Activated naive CD4-positive, alpha-beta T cell treated with anti-CD3 and anti-CD28 coated beads for 36 hours (primary cell): ENCODE measurements around the gene FAHD1. TPM values are rescaled to one million over a fixed set of nuclear protein-coding genes. Genes with fewer than 3 reads are reported as not detected.

ENCODE experiments used
- CTCF ChIA-PET: fragments of 350-600 bp; sonication (Branson Sonifier 250); formaldehyde crosslinking; loops from one replicate; lab custom pipeline; 2021; ENCODE audit warnings: antibody characterized with exemption; lab: Charles Lee
- DNase-seq: peaks from one replicate; pipeline ENCODE4 v3.0.0-alpha.2; 2020
- H3K27ac Mint-ChIP-seq: one replicate; pipeline ENCODE4 v1.8.0; 2021; ENCODE audit warnings: mild to moderate bottlenecking, mixed read lengths
- H3K27me3 Mint-ChIP-seq: one replicate; pipeline ENCODE4 v1.8.0; 2021; ENCODE audit warnings: low read depth, mixed read lengths
- H3K36me3 Mint-ChIP-seq: one replicate; pipeline ENCODE4 v1.8.0; 2021; ENCODE audit warnings: low read depth, mixed read lengths
- H3K4me1 Mint-ChIP-seq: one replicate; pipeline ENCODE4 v1.8.0; 2021; ENCODE audit warnings: low read depth, mixed read lengths
- H3K4me3 Mint-ChIP-seq: one replicate; pipeline ENCODE4 v1.8.0; 2021; ENCODE audit warnings: mild to moderate bottlenecking, moderate library complexity, mixed read lengths
- H3K9me3 Mint-ChIP-seq: one replicate; pipeline ENCODE4 v1.8.0; 2021; ENCODE audit warnings: mixed read lengths
- intact Hi-C: fragments of 100-400 bp; cut with micrococcal nuclease; formaldehyde crosslinking; loops from one replicate; pipeline ENCODE4 v1.15.1; 2023
- total RNA-seq, 2 experiments: library from RNA; stranded (reverse); gene quantifications; one replicate each; pipeline ENCODE4 v1.2.3, GENCODE V29; 2021

The FAHD1 gene
- 1 to 10 TPM; 6.0 to 7.3 TPM for total RNA-seq

DNA sequence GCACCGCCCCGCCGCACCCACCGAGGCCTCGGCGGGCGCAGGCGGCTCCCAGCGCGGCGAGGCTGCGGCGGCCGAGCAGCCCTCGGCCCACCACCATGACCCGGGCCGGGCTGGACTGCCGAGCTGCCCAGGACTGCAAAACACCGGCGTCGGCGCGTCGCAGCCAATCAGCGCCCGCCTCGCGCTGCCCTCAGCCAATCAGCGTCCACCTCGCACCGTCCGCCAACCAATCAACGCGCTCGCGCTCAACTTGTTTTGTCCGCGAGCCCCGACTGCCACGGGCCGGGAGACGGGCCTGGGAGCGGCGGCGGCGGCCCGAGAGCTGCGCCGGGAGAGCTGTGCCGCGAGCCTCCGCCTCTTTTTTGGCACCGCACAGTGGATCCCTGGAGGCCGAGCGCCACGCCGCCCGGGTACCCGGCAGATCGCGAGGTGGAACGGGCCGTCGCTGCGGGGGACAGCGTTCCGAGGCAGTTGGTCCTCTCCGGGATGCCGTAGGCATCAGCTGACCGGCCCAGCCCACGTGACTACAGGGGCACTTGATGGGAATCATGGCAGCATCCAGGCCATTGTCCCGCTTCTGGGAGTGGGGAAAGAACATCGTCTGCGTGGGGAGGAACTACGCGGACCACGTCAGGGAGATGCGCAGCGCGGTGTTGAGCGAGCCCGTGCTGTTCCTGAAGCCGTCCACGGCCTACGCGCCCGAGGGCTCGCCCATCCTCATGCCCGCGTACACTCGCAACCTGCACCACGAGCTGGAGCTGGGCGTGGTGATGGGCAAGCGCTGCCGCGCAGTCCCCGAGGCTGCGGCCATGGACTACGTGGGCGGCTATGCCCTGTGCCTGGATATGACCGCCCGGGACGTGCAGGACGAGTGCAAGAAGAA is at the start of gene FAHD1, which contains the start of gene HAGH:
Gene FAHD1, plus strand, starts transcription at position 516 of the 883 bp plus-strand sequence. Its CDS starts 33 bp downstream, at position 549.
Gene HAGH, minus strand, starts transcription at position 135 of the 883 bp plus-strand sequence. Its CDS starts 38 bp downstream, at position 97.
- CTCF ChIA-PET, result interaction anchor here (0.6 to 1.0 kb wide), 3 partner anchors 11 to 37 kb away, joined by 3 read pairs; no protein-coding TSS in a partner anchor
- DNase-seq, result peak; percentile 92
- H3K4me1 Mint-ChIP-seq, result peaks cover 50% of the 10 kb centered on the region
- peak within 1 kb of the TSS; percentile 78 for H3K27ac Mint-ChIP-seq
- peaks cover 1% of the 10 kb centered on the region for H3K36me3 Mint-ChIP-seq
- peak within 1 kb of the TSS; percentile 91 for H3K4me3 Mint-ChIP-seq
- H3K27me3 Mint-ChIP-seq, result no peaks in the 10 kb centered on the region
- no peaks in the 10 kb centered on the region for H3K9me3 Mint-ChIP-seq
- intact Hi-C loops, result loop anchor here (1.0 to 2.0 kb wide), 3 partner anchors 28 to 149 kb away; partner anchors contain the start of genes EME2, JPT2 and MRPS34

DNA sequence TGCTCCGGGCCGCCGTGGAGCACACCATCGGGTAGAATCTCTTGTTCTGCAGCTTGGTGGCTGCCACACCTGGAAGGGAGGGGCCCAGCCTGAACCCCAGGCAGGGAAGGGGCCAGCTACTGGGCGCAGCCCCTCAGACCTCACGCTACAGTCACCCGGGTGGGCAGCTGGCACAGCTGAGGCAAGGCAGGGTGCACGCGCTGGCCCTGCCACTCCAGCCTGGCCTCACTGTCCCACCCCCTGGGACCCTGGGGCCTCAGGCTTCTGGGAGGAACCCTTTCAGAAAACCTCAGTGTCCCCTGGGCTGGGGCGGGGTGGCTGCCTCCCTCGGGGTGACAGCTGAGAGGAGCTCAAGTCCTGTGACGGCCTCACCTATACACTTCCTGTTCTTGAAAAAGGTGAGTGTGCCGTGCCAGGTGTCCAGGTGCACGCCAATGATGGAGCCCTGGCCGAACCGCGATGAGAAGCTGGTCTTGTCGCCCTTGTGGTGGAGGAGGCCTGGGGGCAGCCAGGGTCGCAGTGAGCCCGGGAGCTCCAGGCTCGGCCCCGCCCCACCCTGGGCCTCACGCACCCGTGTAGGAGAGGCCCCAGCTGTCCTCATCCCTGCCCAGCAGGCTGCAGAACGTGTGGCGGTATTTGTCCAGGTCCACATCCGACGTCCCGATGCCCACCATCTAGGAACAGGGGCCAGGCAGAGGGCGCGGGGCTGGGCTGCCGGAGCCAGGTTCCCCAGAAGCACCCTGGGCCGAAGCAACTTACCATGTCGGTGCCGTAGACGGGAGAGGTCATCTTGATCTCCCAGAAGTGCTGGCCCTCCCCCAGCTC is 49.4 kb upstream of the FAHD1 start:
- H3K4me1 Mint-ChIP-seq, result peaks cover 17% of the 10 kb centered on the region
- H3K4me3 Mint-ChIP-seq, result no peak overlapping the region
- CTCF ChIA-PET, result no interaction called here
- H3K9me3 Mint-ChIP-seq, result no peaks in the 10 kb centered on the region
- intact Hi-C loops, result no loop called here
- H3K27me3 Mint-ChIP-seq, result no peaks in the 10 kb centered on the region
- peaks cover 1% of the 10 kb centered on the region for H3K36me3 Mint-ChIP-seq
- DNase-seq, result no peak
- H3K27ac Mint-ChIP-seq, result no peak overlapping the region

GRCh38 chr16:1778200-1779179 is 48.5 kb upstream of the FAHD1 start:
- H3K36me3 Mint-ChIP-seq, result no peaks in the 10 kb centered on the region
- peaks cover 21% of the 10 kb centered on the region for H3K4me1 Mint-ChIP-seq
- intact Hi-C loops, result no loop called here
- no peak overlapping the region for H3K4me3 Mint-ChIP-seq
- no peak overlapping the region for H3K27ac Mint-ChIP-seq
- CTCF ChIA-PET, result no interaction called here
- no peaks in the 10 kb centered on the region for H3K9me3 Mint-ChIP-seq
- no peaks in the 10 kb centered on the region for H3K27me3 Mint-ChIP-seq
- DNase-seq, result no peak

DNA sequence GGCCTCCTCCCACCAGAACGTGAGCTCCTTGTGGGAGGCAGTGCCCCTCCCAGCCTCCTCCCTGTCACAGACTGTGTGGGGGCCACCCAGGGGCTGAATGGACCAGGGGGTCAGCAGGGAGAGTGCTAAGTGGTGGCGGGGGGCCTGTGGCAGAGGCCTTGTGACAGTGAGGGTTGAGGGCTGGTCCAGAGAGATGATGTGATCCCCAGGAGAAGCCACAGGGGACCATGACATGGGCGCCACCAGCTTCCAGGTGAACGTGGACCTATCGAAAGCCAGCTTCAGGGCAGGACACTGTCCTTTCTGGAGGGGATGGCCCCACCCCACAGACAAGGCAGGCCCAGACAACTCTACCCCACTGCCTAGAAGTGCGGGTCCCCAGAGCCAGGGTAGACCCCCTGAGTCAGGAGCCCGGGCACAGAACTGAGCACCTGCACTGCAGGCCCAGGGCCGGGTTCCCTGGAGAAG is 47.7 kb upstream of the FAHD1 start:
- CTCF ChIA-PET, result no interaction called here
- peaks cover 23% of the 10 kb centered on the region for H3K4me1 Mint-ChIP-seq
- H3K27me3 Mint-ChIP-seq, result no peaks in the 10 kb centered on the region
- no peak for DNase-seq
- H3K27ac Mint-ChIP-seq, result no peak overlapping the region
- H3K36me3 Mint-ChIP-seq, result no peaks in the 10 kb centered on the region
- H3K9me3 Mint-ChIP-seq, result no peaks in the 10 kb centered on the region
- intact Hi-C loops, result no loop called here
- H3K4me3 Mint-ChIP-seq, result no peak overlapping the region

- H3K9me3 Mint-ChIP-seq, result no peaks in the 10 kb centered on the region
- DNase-seq, result no peak
- H3K4me3 Mint-ChIP-seq, result no peak overlapping the region
- H3K27ac Mint-ChIP-seq, result no peak overlapping the region
- intact Hi-C loops, result no loop called here
- H3K36me3 Mint-ChIP-seq, result no peaks in the 10 kb centered on the region
- H3K27me3 Mint-ChIP-seq, result no peaks in the 10 kb centered on the region
- H3K4me1 Mint-ChIP-seq, result peaks cover 21% of the 10 kb centered on the region
- CTCF ChIA-PET, result no interaction called here
These were observed 47.0 kb upstream of the FAHD1 start for GRCh38 chr16:1779741-1780676.

DNA sequence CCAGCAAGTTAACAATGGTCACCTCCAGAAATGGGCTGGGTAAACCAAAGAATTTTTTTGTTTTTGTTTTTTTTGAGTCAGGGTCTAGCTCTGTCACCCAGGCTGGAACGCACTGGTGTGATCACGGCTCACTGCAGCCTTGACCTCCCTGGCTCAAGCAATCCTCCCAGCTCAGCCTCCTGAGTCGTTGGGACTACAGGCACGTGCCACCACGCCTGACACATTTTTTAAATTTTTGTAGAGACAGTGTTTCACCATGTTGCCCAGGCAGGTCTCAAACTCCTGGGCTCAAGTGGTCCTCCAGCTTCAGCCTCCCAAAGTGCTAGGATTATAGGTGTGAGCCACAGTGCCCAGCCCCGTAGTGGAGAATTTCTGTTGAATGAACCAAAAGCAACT is 46.3 kb upstream of the FAHD1 start:
- CTCF ChIA-PET, result no interaction called here
- H3K36me3 Mint-ChIP-seq, result no peaks in the 10 kb centered on the region
- peaks cover 26% of the 10 kb centered on the region for H3K4me1 Mint-ChIP-seq
- intact Hi-C loops, result no loop called here
- DNase-seq, result no peak
- no peaks in the 10 kb centered on the region for H3K27me3 Mint-ChIP-seq
- H3K9me3 Mint-ChIP-seq, result no peaks in the 10 kb centered on the region
- no peak overlapping the region for H3K27ac Mint-ChIP-seq
- no peak overlapping the region for H3K4me3 Mint-ChIP-seq

GRCh38 chr16:1781254-1781653 is 45.8 kb upstream of the FAHD1 start:
- CTCF ChIA-PET, result no interaction called here

GRCh38 chr16:1781758-1782407 is 45.1 kb upstream of the FAHD1 start:
- peak; percentile 32 for DNase-seq
- CTCF ChIA-PET, result interaction anchor here (0.9 to 2.0 kb wide), 7 partner anchors 9 to 147 kb away, joined by 3 to 26 read pairs (median 5); partner anchors contain the start of genes EME2, MAPK8IP3 and MRPS34
- intact Hi-C loops, result loop anchor here (1.0 to 2.0 kb wide), 7 partner anchors 9 to 403 kb away; partner anchors contain the start of genes MAPK8IP3, MRPS34, MSRB1 and TBL3
- no peaks in the 10 kb centered on the region for H3K36me3 Mint-ChIP-seq
- peaks cover 28% of the 10 kb centered on the region for H3K4me1 Mint-ChIP-seq
- H3K4me3 Mint-ChIP-seq, result peak overlapping the region; percentile 80
- no peaks in the 10 kb centered on the region for H3K9me3 Mint-ChIP-seq
- no peaks in the 10 kb centered on the region for H3K27me3 Mint-ChIP-seq
- peak overlapping the region; percentile 63 for H3K27ac Mint-ChIP-seq

More at GRCh38 chr16:1781254-1781653, 45.8 kb upstream of the FAHD1 start:
- Mint-ChIP-seq H3K27me3 (no peaks in the 10 kb centered on the region), H3K9me3 (no peaks in the 10 kb centered on the region), H3K4me3 (peak overlapping the region; percentile 78), H3K36me3 (no peaks in the 10 kb centered on the region), H3K4me1 (peaks cover 28% of the 10 kb centered on the region), H3K27ac (peak overlapping the region; percentile 63)
- DNase-seq, result no peak
- intact Hi-C loops, result no loop called here

GRCh38 chr16:1782408-1783264 is 44.4 kb upstream of the FAHD1 start, which contains the start of the genes NUBP2 and SPSB3:
NUBP2 (plus strand) TSS chr16:1782960; CDS start chr16:1783021, 61 bp downstream.
SPSB3 (minus strand) TSS chr16:1782571; CDS start chr16:1781483, 1,088 bp downstream.
- Mint-ChIP-seq H3K27ac (peak within 1 kb of the TSS; percentile 73), H3K36me3 (no peaks in the 10 kb centered on the region), H3K4me1 (peaks cover 28% of the 10 kb centered on the region), H3K9me3 (no peaks in the 10 kb centered on the region), H3K4me3 (peak within 1 kb of the TSS; percentile 90), H3K27me3 (no peaks in the 10 kb centered on the region)
- peak; percentile 100 for DNase-seq
- CTCF ChIA-PET, result interaction anchor here (0.8 to 2.0 kb wide), 10 partner anchors 10 to 358 kb away, joined by 3 to 26 read pairs (median 5); partner anchors contain the start of genes EME2, MAPK8IP3 and MRPS34
- intact Hi-C loops, result loop anchor here (1.0 to 2.0 kb wide), 7 partner anchors 9 to 404 kb away; partner anchors contain the start of genes MAPK8IP3, MRPS34, MSRB1 and TBL3
